GM10266 (cell line): ENCODE measurements around the gene CACNA1D.

Experiments
- DNase-seq: peaks from one replicate; pipeline ENCODE4 v3.0.0; 2012; ENCODE audit errors: extremely low spot score
- TF ChIP-seq, protein P1 (sequence below): IDR thresholded peaks from 2 replicates; pipeline ENCODE4 v1.5.1; 2012; ENCODE audit warnings: mild to moderate bottlenecking, low read depth; ENCODE audit not compliant: control insufficient read depth, insufficient read depth; ENCODE audit errors: missing control alignments

The CACNA1D gene

DNA sequence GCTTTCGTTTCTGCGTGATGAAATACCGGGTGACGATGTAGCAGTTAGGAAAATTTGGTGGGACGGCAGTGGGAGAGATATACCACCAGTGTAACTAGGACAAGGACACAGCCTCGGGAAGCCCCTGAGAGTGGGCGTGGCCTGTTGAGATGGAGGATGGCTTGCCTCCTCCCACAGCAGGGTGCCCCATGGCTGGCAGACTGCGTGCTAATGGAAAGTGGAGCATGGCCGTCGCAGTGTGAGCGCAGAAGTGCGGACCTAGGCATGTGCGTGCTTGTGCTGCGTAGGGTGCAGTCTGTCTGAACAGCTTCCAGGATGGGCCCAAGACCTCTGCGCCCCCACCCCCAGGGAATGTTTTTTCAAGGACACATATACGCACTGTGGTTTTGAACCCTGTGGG is 295.0 kb downstream of the CACNA1D start:
- TF ChIP-seq, protein P1, sequence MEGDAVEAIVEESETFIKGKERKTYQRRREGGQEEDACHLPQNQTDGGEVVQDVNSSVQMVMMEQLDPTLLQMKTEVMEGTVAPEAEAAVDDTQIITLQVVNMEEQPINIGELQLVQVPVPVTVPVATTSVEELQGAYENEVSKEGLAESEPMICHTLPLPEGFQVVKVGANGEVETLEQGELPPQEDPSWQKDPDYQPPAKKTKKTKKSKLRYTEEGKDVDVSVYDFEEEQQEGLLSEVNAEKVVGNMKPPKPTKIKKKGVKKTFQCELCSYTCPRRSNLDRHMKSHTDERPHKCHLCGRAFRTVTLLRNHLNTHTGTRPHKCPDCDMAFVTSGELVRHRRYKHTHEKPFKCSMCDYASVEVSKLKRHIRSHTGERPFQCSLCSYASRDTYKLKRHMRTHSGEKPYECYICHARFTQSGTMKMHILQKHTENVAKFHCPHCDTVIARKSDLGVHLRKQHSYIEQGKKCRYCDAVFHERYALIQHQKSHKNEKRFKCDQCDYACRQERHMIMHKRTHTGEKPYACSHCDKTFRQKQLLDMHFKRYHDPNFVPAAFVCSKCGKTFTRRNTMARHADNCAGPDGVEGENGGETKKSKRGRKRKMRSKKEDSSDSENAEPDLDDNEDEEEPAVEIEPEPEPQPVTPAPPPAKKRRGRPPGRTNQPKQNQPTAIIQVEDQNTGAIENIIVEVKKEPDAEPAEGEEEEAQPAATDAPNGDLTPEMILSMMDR = no peak
- DNase-seq = no peak

DNA sequence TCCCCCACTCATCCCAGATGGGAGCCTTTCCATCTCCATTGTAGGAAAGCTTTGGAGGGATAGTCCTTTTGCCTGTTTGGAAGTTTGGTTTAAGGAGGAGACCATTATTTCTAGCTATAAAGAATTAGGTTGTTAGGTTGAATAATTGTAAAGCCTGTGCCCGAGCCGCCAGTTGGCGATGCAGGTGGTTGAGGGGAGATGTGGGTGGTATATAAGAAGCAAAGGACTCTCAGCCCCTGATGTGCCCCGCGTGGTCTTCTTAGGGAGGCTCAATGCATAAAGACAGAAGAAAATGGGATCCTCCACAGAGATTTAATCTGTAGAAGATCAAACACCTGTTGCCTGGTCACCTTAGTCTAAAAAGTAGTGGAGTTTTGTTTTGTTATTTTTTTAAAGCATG is 296.1 kb downstream of the CACNA1D start:
- TF ChIP-seq, protein P1 = no peak
- DNase-seq = no peak

DNA sequence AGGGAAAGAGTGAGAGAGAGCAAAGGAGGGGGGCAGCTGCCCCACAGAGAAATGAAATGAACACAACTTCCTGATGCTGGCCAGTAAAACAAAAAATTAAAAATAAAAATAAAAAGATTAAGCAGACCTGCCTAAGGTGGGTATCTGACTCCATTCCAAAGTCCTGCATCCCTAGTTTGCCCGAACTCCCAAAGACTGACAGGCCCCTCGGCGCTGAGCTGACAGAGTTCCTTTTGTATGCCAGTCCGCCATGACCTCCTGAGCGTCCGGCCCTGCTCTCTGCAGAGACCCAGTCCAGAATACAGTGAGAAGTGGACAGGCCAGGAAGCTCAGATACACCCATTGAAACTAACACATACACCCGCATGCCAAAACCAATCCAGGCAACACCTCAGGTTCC is 296.9 kb downstream of the CACNA1D start:
- DNase-seq = no peak
- TF ChIP-seq, protein P1 = no peak

- TF ChIP-seq, protein P1 = no peak
- DNase-seq = no peak
Measured at GRCh38 chr3:53792866-53793265, 298.5 kb downstream of the CACNA1D start.

- TF ChIP-seq, protein P1 = no peak
- DNase-seq = no peak
Measured at GRCh38 chr3:53794597-53794996, 300.2 kb downstream of the CACNA1D start.

DNA sequence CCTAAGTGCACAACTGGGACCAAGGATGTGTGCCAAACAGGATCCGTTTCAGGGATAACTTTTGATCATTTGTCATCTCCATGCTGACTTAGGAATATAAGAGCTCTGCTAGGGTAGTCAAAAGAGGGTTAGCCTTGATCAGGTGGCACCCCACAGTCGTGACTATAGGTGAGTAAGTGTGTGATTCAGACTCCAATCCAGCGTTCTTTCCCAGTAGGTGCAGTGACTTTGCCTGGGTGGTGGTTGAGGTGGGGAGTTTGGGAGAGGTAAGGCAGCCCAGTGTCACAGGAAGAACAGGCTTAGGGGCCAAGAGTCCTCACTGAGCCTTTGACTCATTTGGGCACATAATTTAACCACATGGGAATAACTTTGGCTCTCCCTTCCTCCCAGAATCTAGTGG is 300.8 kb downstream of the CACNA1D start:
- DNase-seq = no peak
- TF ChIP-seq, protein P1 = no peak

DNA sequence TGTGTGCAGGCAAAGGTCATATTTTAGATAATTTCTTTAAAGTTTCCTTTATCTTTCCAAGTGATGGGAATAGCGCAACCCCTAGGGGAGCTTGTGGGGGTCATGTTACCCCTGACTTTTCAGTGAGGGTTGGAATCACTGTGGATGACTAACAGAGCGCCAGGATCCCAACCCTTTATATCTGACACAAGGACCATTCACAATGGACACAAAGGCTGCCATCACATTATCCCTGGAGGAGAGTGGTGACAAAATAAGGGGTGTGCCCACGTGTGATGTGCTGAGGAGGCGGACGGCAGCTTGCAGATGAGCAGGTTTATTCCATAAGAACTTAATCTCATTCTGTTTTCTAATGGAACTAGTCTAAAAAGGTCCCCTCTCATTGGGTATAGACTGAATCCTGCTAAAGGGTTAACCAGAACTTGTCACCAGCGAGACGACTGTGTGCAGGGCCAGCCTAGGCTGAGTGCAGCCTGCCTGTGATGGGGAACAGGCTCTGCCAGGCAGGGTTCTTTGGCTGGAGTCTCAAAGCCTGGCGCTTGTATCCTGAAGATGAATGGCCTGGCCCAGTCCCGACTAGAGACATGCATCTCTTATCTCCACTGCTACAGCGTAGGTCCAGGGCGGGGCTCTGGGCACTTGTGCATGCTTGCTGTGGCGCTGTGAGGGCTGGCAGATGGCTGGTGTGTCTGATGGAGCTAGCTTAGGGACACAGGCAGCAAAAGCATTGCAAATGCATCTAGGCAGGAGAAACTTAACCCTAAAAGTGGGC is 301.6 kb downstream of the CACNA1D start:
- no peak for DNase-seq
- TF ChIP-seq, protein P1 = no peak
